CD14-positive monocyte (primary cell): ENCODE results near the gene DOCK3. TPM values are rescaled to one million over a fixed set of nuclear protein-coding genes. Genes with fewer than 3 reads are reported as not detected.
A peak's percentile ranks its signal among the peaks of the same experiment; 100 is the strongest.

Experiments
- DNase-seq, 3 donors: peaks; one replicate each; pipeline ENCODE4 v3.0.0-alpha.2; 2011 to 2022
- H2AFZ ChIP-seq: 2 replicates; pipeline ENCODE4 v1.6.0; 2012; ENCODE audit warnings: mild to moderate bottlenecking, low read depth, low read length, inconsistent platforms; ENCODE audit not compliant: insufficient read depth, poor library complexity, severe bottlenecking
- H3K27ac ChIP-seq, 2 donors: 1 replicate in 1 of 2; 2 replicates in 1 of 2; pipeline ENCODE4 v1.5.1; 2012 to 2013; ENCODE audit warnings: low read length in 2 of 2, control low read depth in 1 of 2, inconsistent platforms in 1 of 2, low read depth in 1 of 2, mild to moderate bottlenecking in 1 of 2
- H3K27me3 ChIP-seq, 2 donors: one replicate each; pipeline versions ENCODE4 v1.6.0 to v1.6.1; 2011 to 2013; ENCODE audit warnings: low read length in 2 of 2; ENCODE audit not compliant: control insufficient read depth in 2 of 2, insufficient read depth in 2 of 2
- H3K36me3 ChIP-seq, 2 donors: replicated peaks in 1 of 2; 1 replicate in 1 of 2; 2 replicates in 1 of 2; pipeline versions ENCODE4 v1.5.1 to v1.6.1; 2012 to 2013; ENCODE audit warnings: low read length in 2 of 2, control low read depth in 1 of 2, inconsistent platforms in 1 of 2, mild to moderate bottlenecking in 1 of 2; ENCODE audit not compliant: insufficient read depth in 2 of 2, control insufficient read depth in 1 of 2
- H3K4me1 ChIP-seq, 2 donors: 1 replicate in 1 of 2; 2 replicates in 1 of 2; pipeline versions ENCODE4 v1.5.1 to v1.6.1; 2012 to 2013; ENCODE audit warnings: low read length in 2 of 2, control low read depth in 1 of 2, inconsistent platforms in 1 of 2, mild to moderate bottlenecking in 1 of 2, moderate library complexity in 1 of 2; ENCODE audit not compliant: insufficient read depth in 2 of 2, control insufficient read depth in 1 of 2
- H3K4me2 ChIP-seq: replicated peaks from 2 replicates; pipeline ENCODE3; 2012; ENCODE audit warnings: low read length, moderate library complexity, mild to moderate bottlenecking; ENCODE audit not compliant: poor library complexity, severe bottlenecking; ENCODE audit errors: extremely low read depth
- H3K4me3 ChIP-seq, 3 experiments: fragments of 200-600 bp in 1 of 3; sonication (generic) in 1 of 3; replicated peaks in 1 of 3; 1 replicate in 2 of 3; 2 replicates in 1 of 3; pipeline ENCODE4 v1.5.1; 2011 to 2013; ENCODE audit warnings: low read length in 3 of 3, mild to moderate bottlenecking in 3 of 3, control low read depth in 2 of 3, low read depth in 2 of 3, inconsistent platforms in 1 of 3, moderate library complexity in 1 of 3
- H3K79me2 ChIP-seq: 2 replicates; pipeline ENCODE4 v1.6.0; 2012; ENCODE audit warnings: mild to moderate bottlenecking, control low read depth, inconsistent platforms, low read length, moderate library complexity; ENCODE audit not compliant: insufficient read depth
- H3K9ac ChIP-seq: 2 replicates; pipeline ENCODE4 v1.6.0; 2017; ENCODE audit warnings: low read length, mild to moderate bottlenecking; ENCODE audit not compliant: insufficient read depth, poor library complexity, severe bottlenecking
- H3K9me3 ChIP-seq, 2 donors: replicated peaks in 1 of 2; 1 replicate in 1 of 2; 2 replicates in 1 of 2; pipeline versions ENCODE4 v1.5.1 to v1.6.1; 2012 to 2013; ENCODE audit warnings: low read length in 2 of 2, control low read depth in 1 of 2; ENCODE audit not compliant: control insufficient read depth in 1 of 2, insufficient read depth in 1 of 2
- H4K20me1 ChIP-seq: 2 replicates; pipeline ENCODE4 v1.6.0; 2012; ENCODE audit warnings: mild to moderate bottlenecking, low read length, control low read depth, moderate library complexity; ENCODE audit not compliant: insufficient read depth
- H3K27ac Mint-ChIP-seq, 7 donors: one replicate each; pipeline ENCODE4 v1.8.0; 2020; ENCODE audit warnings: mild to moderate bottlenecking in 7 of 7, mixed read lengths in 7 of 7, moderate library complexity in 6 of 7, inconsistent platforms in 2 of 7
- H3K27me3 Mint-ChIP-seq, 3 donors: one replicate each; pipeline ENCODE4 v1.8.0; 2021 to 2022; ENCODE audit warnings: low read depth in 3 of 3, mild to moderate bottlenecking in 3 of 3, mixed read lengths in 3 of 3, moderate library complexity in 3 of 3, inconsistent platforms in 1 of 3
- H3K36me3 Mint-ChIP-seq, 2 donors: one replicate each; pipeline ENCODE4 v1.8.0; 2020; ENCODE audit warnings: mixed read lengths in 2 of 2, inconsistent platforms in 1 of 2, mild to moderate bottlenecking in 1 of 2
- H3K4me1 Mint-ChIP-seq: one replicate; pipeline ENCODE4 v1.8.0; 2020; ENCODE audit warnings: mild to moderate bottlenecking, mixed read lengths
- H3K4me3 Mint-ChIP-seq, 2 donors: one replicate each; pipeline ENCODE4 v1.8.0; 2020; ENCODE audit warnings: mild to moderate bottlenecking in 2 of 2, mixed read lengths in 2 of 2, moderate library complexity in 1 of 2
- H3K9me3 Mint-ChIP-seq, 7 donors: one replicate each; pipeline ENCODE4 v1.8.0; 2020 to 2022; ENCODE audit warnings: mixed read lengths in 7 of 7, mild to moderate bottlenecking in 6 of 7, moderate library complexity in 6 of 7, inconsistent platforms in 2 of 7
- CTCF ChIP-seq: fragments of 200-600 bp; IDR thresholded peaks from one replicate; pipeline ENCODE4 v1.8.0; 2022; ENCODE audit warnings: antibody characterized with exemption, mild to moderate bottlenecking
- WGBS: methylation state at CpG from one replicate; pipeline ENCODE4 v1.1.5; 2013; ENCODE audit warnings: missing lambda C conversion rate; ENCODE audit not compliant: insufficient coverage; 5-methylcytosine and 5-hydroxymethylcytosine counted together
- intact Hi-C, 2 donors: fragments of 100-400 bp; cut with micrococcal nuclease; formaldehyde crosslinking; loops; one replicate each; pipeline versions ENCODE4 v1.15.0 to v1.15.1; 2023
- polyA plus RNA-seq, 3 donors: library from polyadenylated mRNA; depleted of rRNA in 1 of 3; unstranded in 2 of 3; stranded (reverse) in 1 of 3; fragments of 300-500 nt in 2 of 3; fragments of >200 nt in 1 of 3; fragmentation: Illumina TruSeq in 2 of 3; gene quantifications; 1 replicate in 2 of 3; 2 replicates in 1 of 3; pipeline ENCODE4 v1.2.3, GENCODE V29; 2012 to 2021

Gene DOCK3
- polyA plus RNA-seq, 3 donors: 0.03 TPM; not detected in 1

DNA sequence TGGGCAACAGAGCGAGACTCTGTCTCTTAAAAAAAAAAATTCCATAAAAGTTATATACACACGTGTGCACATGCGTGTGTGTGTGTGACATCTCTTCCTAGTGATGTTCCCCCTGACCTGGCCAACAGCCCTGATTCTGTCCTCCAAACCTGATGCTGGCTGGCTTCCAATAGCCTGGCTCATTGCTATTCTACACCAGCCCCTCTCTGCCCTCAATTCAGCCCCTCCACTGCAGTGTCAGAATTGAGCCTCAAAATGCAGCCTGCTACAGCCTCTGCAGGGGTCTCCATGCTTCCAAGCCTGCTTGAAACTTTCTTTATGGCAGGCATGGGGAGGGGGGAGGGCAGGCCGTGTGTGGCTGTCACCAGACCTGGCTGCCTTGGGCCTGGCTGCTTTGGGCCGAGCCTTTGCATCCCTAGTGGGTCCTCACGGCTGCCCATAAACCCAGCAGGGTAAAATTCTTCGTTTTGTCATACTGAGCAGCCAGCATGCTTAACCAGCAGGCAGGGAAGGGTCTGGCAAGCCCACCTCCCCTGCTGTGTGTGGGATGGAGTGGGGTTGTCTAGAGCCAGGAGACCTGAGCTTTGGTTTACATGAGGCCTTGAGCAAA, 22.7 kb upstream of the DOCK3 start:
- TF ChIP-seq CTCF: no peak
- H3K9ac ChIP-seq: no peak overlapping the region
- intact Hi-C loops: loop anchor here in 1 of 2 donors (10.0 kb wide), 1 partner anchor 77 kb away; no protein-coding TSS in a partner anchor
- no peaks in the 10 kb centered on the region for H3K9me3 Mint-ChIP-seq
- WGBS: 84% methylated on average over 7 of the region's 7 CpGs
- no peaks in the 10 kb centered on the region for H3K79me2 ChIP-seq
- H3K27ac Mint-ChIP-seq: peak overlapping the region in 2 of 7 donors; percentile 55 to 73
- H3K4me3 ChIP-seq: no peak overlapping the region
- H3K4me1 Mint-ChIP-seq: peaks cover 22% of the 10 kb centered on the region
- no peaks in the 10 kb centered on the region for H3K9me3 ChIP-seq
- H3K4me2 ChIP-seq: no peak overlapping the region
- H3K36me3 Mint-ChIP-seq: peaks cover 35 to 36% of the 10 kb centered on the region in 2 donors
- peaks cover 26 to 36% of the 10 kb centered on the region in 2 donors for H3K36me3 ChIP-seq
- peaks cover 0 to 10% (median 2%) of the 10 kb centered on the region in 3 donors for H3K27me3 Mint-ChIP-seq
- peaks cover 8 to 15% of the 10 kb centered on the region in 2 donors for H3K4me1 ChIP-seq
- no peaks in the 10 kb centered on the region for H3K27me3 ChIP-seq
- peaks cover 89% of the 10 kb centered on the region for H4K20me1 ChIP-seq
- no peak overlapping the region for H3K4me3 Mint-ChIP-seq
- peak overlapping the region in 1 of 2 donors; percentile 17 for H3K27ac ChIP-seq
- H2AFZ ChIP-seq: no peak overlapping the region
- no peak for DNase-seq

GRCh38 chr3:50652709-50653108, 22.0 kb upstream of the DOCK3 start:
- no peak overlapping the region for H3K9ac ChIP-seq
- peaks cover 0 to 10% (median 2%) of the 10 kb centered on the region in 3 donors for H3K27me3 Mint-ChIP-seq
- peaks cover 22% of the 10 kb centered on the region for H3K4me1 Mint-ChIP-seq
- 91% methylated on average over 2 of the region's 2 CpGs for WGBS
- TF ChIP-seq CTCF: peak; percentile 50
- H3K4me1 ChIP-seq: peaks cover 8 to 15% of the 10 kb centered on the region in 2 donors
- peak in 2 of 3 donors; percentile 47 to 50 for DNase-seq
- H3K4me2 ChIP-seq: no peak overlapping the region
- H3K27ac ChIP-seq: no peak overlapping the region
- no peak overlapping the region for H3K4me3 ChIP-seq
- H3K36me3 Mint-ChIP-seq: peaks cover 28 to 29% of the 10 kb centered on the region in 2 donors
- no peaks in the 10 kb centered on the region for H3K79me2 ChIP-seq
- no peaks in the 10 kb centered on the region for H3K9me3 Mint-ChIP-seq
- H3K4me3 Mint-ChIP-seq: no peak overlapping the region
- intact Hi-C loops: loop anchor here in 1 of 2 donors (10.0 kb wide), 1 partner anchor 78 kb away; no protein-coding TSS in a partner anchor
- H4K20me1 ChIP-seq: peaks cover 89% of the 10 kb centered on the region
- no peak overlapping the region for H2AFZ ChIP-seq
- peaks cover 19 to 30% of the 10 kb centered on the region in 2 donors for H3K36me3 ChIP-seq
- no peaks in the 10 kb centered on the region for H3K27me3 ChIP-seq
- no peak overlapping the region for H3K27ac Mint-ChIP-seq
- H3K9me3 ChIP-seq: no peaks in the 10 kb centered on the region
